Measurements from ENCODE around the gene KRT77.

DNA sequence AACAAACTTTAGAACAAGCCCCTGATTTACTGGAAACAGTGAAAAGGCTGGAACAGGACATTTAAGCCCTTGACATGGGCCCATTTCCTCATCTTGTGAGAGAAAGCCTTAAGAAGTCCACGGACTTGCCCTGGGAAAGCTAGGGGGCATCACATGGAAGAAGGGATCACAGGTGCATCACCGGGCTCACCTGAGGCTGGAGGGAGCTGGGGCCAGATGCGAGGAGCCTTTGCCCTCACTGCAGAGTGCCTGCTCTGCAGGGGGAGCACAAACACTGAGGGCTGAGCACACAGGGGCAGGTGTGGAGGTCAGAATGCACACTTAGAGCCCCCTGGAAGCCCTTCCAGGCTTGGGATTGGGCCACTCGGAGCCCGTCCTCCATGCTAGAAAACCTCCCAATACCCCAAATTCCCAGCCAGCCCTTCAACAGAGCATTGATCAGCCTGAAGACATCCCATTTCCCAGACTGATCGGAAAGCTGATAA, 17.9 kb downstream of the KRT77 start:
- TF ChIP-seq, protein P1, sequence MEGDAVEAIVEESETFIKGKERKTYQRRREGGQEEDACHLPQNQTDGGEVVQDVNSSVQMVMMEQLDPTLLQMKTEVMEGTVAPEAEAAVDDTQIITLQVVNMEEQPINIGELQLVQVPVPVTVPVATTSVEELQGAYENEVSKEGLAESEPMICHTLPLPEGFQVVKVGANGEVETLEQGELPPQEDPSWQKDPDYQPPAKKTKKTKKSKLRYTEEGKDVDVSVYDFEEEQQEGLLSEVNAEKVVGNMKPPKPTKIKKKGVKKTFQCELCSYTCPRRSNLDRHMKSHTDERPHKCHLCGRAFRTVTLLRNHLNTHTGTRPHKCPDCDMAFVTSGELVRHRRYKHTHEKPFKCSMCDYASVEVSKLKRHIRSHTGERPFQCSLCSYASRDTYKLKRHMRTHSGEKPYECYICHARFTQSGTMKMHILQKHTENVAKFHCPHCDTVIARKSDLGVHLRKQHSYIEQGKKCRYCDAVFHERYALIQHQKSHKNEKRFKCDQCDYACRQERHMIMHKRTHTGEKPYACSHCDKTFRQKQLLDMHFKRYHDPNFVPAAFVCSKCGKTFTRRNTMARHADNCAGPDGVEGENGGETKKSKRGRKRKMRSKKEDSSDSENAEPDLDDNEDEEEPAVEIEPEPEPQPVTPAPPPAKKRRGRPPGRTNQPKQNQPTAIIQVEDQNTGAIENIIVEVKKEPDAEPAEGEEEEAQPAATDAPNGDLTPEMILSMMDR (conservative IDR thresholded peaks at IDR 0.05; ENCODE audit: low read depth, low read length), result no peak
- no peak for TF ChIP-seq EZH2phosphoT487 (IDR thresholded peaks at IDR 0.05; ENCODE audit: borderline replicate concordance, low read length)

Measured in PC-3 (cell line).